SU-DHL-6 (cell line): ENCODE measurements around the gene BANP.

Experiments used
- H2AFZ ChIP-seq: fragments of 200-600 bp; sonication (generic); 2 replicates; pipeline ENCODE4 v1.6.1; 2014; ENCODE audit warnings: low read depth, mild to moderate bottlenecking, moderate library complexity, mixed read lengths, antibody characterized with exemption, low read length; ENCODE audit not compliant: severe bottlenecking
- H3F3A ChIP-seq: fragments of 200-600 bp; shearing (Covaris generic); 2 replicates; pipeline ENCODE4 v1.6.0; 2016; ENCODE audit warnings: antibody characterized with exemption, mild to moderate bottlenecking; ENCODE audit not compliant: insufficient read depth
- H3K27ac ChIP-seq: fragments of 200-600 bp; sonication (generic); 2 replicates; pipeline ENCODE4 v1.5.1; 2016; ENCODE audit warnings: low read depth, mild to moderate bottlenecking, low read length, moderate library complexity, mixed read lengths
- H3K27me3 ChIP-seq: fragments of 200-600 bp; sonication (generic), shearing (Covaris generic); 2 replicates; pipeline ENCODE4 v1.6.0; 2014; ENCODE audit warnings: mild to moderate bottlenecking, low read length
- H3K36me3 ChIP-seq: fragments of 200-600 bp; sonication (generic); 2 replicates; pipeline ENCODE4 v1.6.1; 2014; ENCODE audit warnings: mild to moderate bottlenecking, low read length, mixed read lengths
- H3K4me2 ChIP-seq: fragments of 300-600, 200-600 bp; shearing (Covaris generic), sonication (generic); 2 replicates; pipeline ENCODE4 v1.6.0; 2014; ENCODE audit warnings: low read length, low read depth, mild to moderate bottlenecking; ENCODE audit not compliant: poor library complexity, severe bottlenecking
- H3K4me3 ChIP-seq: fragments of 200-600 bp; sonication (generic); 2 replicates; pipeline ENCODE4 v1.5.1; 2014; ENCODE audit warnings: antibody characterized with exemption, low read length, mild to moderate bottlenecking, mixed read lengths; ENCODE audit not compliant: insufficient read depth, poor library complexity, severe bottlenecking
- H3K79me2 ChIP-seq: fragments of 200-600 bp; sonication (generic); 2 replicates; pipeline ENCODE4 v1.6.1; 2014; ENCODE audit warnings: mild to moderate bottlenecking, low read length, moderate library complexity; ENCODE audit not compliant: insufficient read depth
- H3K9ac ChIP-seq: fragments of 200-600 bp; sonication (generic); 2 replicates; pipeline ENCODE4 v1.7.0; 2014; ENCODE audit warnings: mild to moderate bottlenecking, low read length
- H3K9me2 ChIP-seq: fragments of 200-600 bp; sonication (generic); replicated peaks from 2 replicates; pipeline ENCODE4 v1.6.1; 2014; ENCODE audit warnings: low read length; ENCODE audit not compliant: insufficient read depth
- H3K9me3 ChIP-seq: fragments of 200-600 bp; sonication (generic); 2 replicates; pipeline ENCODE4 v1.6.1; 2014; ENCODE audit warnings: low read length, mixed read lengths; ENCODE audit not compliant: insufficient read depth
- H4K20me1 ChIP-seq: fragments of 200-600 bp; sonication (generic); 2 replicates; pipeline ENCODE4 v1.6.1; 2014; ENCODE audit warnings: low read depth, mild to moderate bottlenecking, antibody characterized with exemption, low read length, moderate library complexity, mixed read lengths
- CTCF ChIP-seq: fragments of 200-600 bp; sonication (generic); IDR thresholded peaks from one replicate; pipeline ENCODE4 v1.5.1; 2017; ENCODE audit warnings: antibody characterized with exemption, mild to moderate bottlenecking, low read length, moderate library complexity; ENCODE audit not compliant: insufficient read depth, poor library complexity, severe bottlenecking
- EZH2phosphoT487 ChIP-seq: fragments of 200-600 bp; sonication (generic), shearing (Covaris generic); conservative IDR thresholded peaks from 2 replicates; pipeline ENCODE4 v1.6.1; 2018; ENCODE audit warnings: mild to moderate bottlenecking, antibody characterized with exemption, low read length, moderate library complexity, mixed read lengths

BANP gene

GRCh38 chr16:87922250-87922871 is 28.9 kb upstream of the BANP start:
- no peaks in the 10 kb centered on the region for H4K20me1 ChIP-seq
- no peaks in the 10 kb centered on the region for H3K27me3 ChIP-seq
- no peaks in the 10 kb centered on the region for H3K36me3 ChIP-seq
- H3K27ac ChIP-seq, result no peak overlapping the region
- no peaks in the 10 kb centered on the region for H3K9me2 ChIP-seq
- no peaks in the 10 kb centered on the region for H3K9me3 ChIP-seq
- no peak overlapping the region for H3K4me3 ChIP-seq
- H3K79me2 ChIP-seq, result no peaks in the 10 kb centered on the region
- no peak for TF ChIP-seq EZH2phosphoT487
- no peak for TF ChIP-seq CTCF
- no peak overlapping the region for H3K9ac ChIP-seq
- no peak overlapping the region for H3K4me2 ChIP-seq
- H3F3A ChIP-seq, result no peaks in the 10 kb centered on the region
- H2AFZ ChIP-seq, result no peak overlapping the region

- Histone ChIP-seq H3K4me2 (no peak overlapping the region), H3K9me2 (no peaks in the 10 kb centered on the region), H3F3A (no peaks in the 10 kb centered on the region), H3K9me3 (no peaks in the 10 kb centered on the region), H3K9ac (no peak overlapping the region), H3K79me2 (no peaks in the 10 kb centered on the region), H2AFZ (no peak overlapping the region), H3K27me3 (no peaks in the 10 kb centered on the region), H4K20me1 (no peaks in the 10 kb centered on the region), H3K36me3 (no peaks in the 10 kb centered on the region), H3K4me3 (no peak overlapping the region), H3K27ac (no peak overlapping the region)
- TF ChIP-seq EZH2phosphoT487 (no peak), CTCF (no peak)
Observed at GRCh38 chr16:87924041-87924810, 27.0 kb upstream of the BANP start.

- Histone ChIP-seq H3K79me2 (no peaks in the 10 kb centered on the region), H3F3A (no peaks in the 10 kb centered on the region), H3K9ac (no peak overlapping the region), H2AFZ (no peak overlapping the region), H3K36me3 (no peaks in the 10 kb centered on the region), H3K27me3 (no peaks in the 10 kb centered on the region), H3K4me2 (no peak overlapping the region), H3K27ac (no peak overlapping the region), H3K9me3 (no peaks in the 10 kb centered on the region), H3K9me2 (no peaks in the 10 kb centered on the region), H3K4me3 (no peak overlapping the region), H4K20me1 (no peaks in the 10 kb centered on the region)
- TF ChIP-seq EZH2phosphoT487 (no peak), CTCF (no peak)
Observed at GRCh38 chr16:87924811-87925670, 26.2 kb upstream of the BANP start.
